ENCODE data around the gene FGF8. TPM values are rescaled to one million over a fixed set of nuclear protein-coding genes. Genes with fewer than 3 reads are reported as not detected.

FGF8 gene
- total and polyA plus RNA-seq, 2 of the 8 experiments (the other 6 are each of a cell fraction or from before 2014, with no cell fraction given) = 1.1 to 3.9 TPM

DNA sequence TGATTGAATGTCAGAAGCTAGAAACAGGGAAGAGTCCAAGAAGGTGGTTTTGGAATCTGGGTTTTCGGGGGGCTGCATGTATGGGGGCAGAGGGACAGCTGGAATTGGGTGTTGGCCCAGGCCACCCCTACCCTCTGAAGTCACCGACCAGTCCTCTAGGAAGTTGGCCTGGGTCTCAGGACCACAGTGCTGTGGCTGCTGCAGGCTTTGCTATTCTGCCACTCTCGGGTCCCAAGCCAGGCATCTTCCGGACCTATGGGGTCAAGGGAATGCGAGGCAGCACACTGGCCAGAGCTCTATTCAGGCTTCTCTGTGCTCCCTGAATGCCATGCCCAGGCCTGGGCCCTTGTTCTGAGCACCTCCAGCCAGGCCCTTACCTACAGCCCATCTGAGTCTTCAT lies 13.2 kb downstream of the FGF8 start (continued):
- no peak for TF ChIP-seq CHD7 (IDR thresholded peaks at IDR 0.05; ENCODE audit: insufficient replicate concordance, low read length)
- TF ChIP-seq POLR2AphosphoS5 (IDR thresholded peaks at IDR 0.05; ENCODE audit: low read depth, low read length) = no peak
- TF ChIP-seq, protein P1, sequence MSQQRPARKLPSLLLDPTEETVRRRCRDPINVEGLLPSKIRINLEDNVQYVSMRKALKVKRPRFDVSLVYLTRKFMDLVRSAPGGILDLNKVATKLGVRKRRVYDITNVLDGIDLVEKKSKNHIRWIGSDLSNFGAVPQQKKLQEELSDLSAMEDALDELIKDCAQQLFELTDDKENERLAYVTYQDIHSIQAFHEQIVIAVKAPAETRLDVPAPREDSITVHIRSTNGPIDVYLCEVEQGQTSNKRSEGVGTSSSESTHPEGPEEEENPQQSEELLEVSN (IDR thresholded peaks at IDR 0.05) = no peak
- no peak for TF ChIP-seq BACH1 (IDR thresholded peaks at IDR 0.05; ENCODE audit: low read length)
- TF ChIP-seq GTF2F1 (IDR thresholded peaks at IDR 0.05; ENCODE audit: borderline replicate concordance, low read depth, low read length) = no peak
- no peak for TF ChIP-seq BRCA1 (IDR thresholded peaks at IDR 0.05; ENCODE audit: low read depth, low read length)
- TF ChIP-seq HDAC2 (IDR thresholded peaks at IDR 0.05; ENCODE audit: borderline replicate concordance in 1 of 2, low read depth in 2 of 2, low read length in 2 of 2) = no peak
- no peak for TF ChIP-seq CBX8 (IDR thresholded peaks at IDR 0.05; ENCODE audit: borderline replicate concordance, low read depth, low read length)

All from H1 (cell line).